Esophagus muscularis mucosa (tissue), 4 donors: ENCODE data around the gene RXRB.

Experiments
- EP300 ChIP-seq: sonication (generic); formaldehyde crosslinking; IDR thresholded peaks from one replicate; pipeline ENCODE4 v1.6.1; 2017; ENCODE audit warnings: antibody characterized with exemption
- POLR2A ChIP-seq: fragments of 450-650 bp; IDR thresholded peaks from one replicate; pipeline ENCODE4 v1.6.1; 2017; ENCODE audit warnings: antibody characterized with exemption, moderate library complexity, mild to moderate bottlenecking, low read depth
- POLR2AphosphoS5 ChIP-seq, 2 donors: sonication (generic); formaldehyde crosslinking; IDR thresholded peaks; one replicate each; pipeline ENCODE4 v1.6.1; 2017; ENCODE audit warnings: antibody characterized with exemption in 2 of 2
- TF ChIP-seq, protein P1 (sequence below), 3 experiments: fragments of 200-600 bp in 2 of 3; fragments of 450-650 bp in 1 of 3; sonication (generic) in 2 of 3; IDR thresholded peaks; one replicate each; pipeline ENCODE4 v1.5.1; 2017 to 2019; ENCODE audit warnings: antibody characterized with exemption in 3 of 3, mild to moderate bottlenecking in 2 of 3, moderate library complexity in 1 of 3

- TF ChIP-seq POLR2A (no peak), EP300 (no peak), POLR2AphosphoS5 (IDR thresholded peaks at IDR 0.05) (no peak)
- TF ChIP-seq, protein P1, sequence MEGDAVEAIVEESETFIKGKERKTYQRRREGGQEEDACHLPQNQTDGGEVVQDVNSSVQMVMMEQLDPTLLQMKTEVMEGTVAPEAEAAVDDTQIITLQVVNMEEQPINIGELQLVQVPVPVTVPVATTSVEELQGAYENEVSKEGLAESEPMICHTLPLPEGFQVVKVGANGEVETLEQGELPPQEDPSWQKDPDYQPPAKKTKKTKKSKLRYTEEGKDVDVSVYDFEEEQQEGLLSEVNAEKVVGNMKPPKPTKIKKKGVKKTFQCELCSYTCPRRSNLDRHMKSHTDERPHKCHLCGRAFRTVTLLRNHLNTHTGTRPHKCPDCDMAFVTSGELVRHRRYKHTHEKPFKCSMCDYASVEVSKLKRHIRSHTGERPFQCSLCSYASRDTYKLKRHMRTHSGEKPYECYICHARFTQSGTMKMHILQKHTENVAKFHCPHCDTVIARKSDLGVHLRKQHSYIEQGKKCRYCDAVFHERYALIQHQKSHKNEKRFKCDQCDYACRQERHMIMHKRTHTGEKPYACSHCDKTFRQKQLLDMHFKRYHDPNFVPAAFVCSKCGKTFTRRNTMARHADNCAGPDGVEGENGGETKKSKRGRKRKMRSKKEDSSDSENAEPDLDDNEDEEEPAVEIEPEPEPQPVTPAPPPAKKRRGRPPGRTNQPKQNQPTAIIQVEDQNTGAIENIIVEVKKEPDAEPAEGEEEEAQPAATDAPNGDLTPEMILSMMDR (IDR thresholded peaks at IDR 0.05) = no peak
These were observed 31.8 kb downstream of the RXRB start for GRCh38 chr6:33168639-33169038.
